ENCODE measurements around the gene LIN37.

LIN37 gene

DNA sequence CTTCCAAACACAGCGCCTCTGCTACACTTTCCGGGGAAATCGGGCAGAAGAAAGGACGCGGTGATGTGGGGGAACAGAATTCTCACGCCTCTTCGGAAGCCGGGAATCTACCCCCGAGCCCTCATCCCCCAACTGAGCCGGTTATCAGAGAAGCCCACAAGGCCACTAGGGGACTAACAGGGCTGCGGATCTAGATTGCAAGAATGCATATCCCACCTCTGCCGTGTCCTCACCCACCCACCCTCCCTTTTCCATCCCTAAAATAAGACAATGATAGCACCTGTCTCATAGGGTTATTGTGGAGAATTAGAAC is 7.2 kb upstream of the LIN37 start:
- TF ChIP-seq TEAD4 (IDR thresholded peaks at IDR 0.05) (no peak), FOXM1 (IDR thresholded peaks at IDR 0.05; ENCODE audit: borderline replicate concordance, low read depth) (no peak), CEBPB (IDR thresholded peaks at IDR 0.05) (no peak), TAF1 (IDR thresholded peaks at IDR 0.05; ENCODE audit: low read depth) (no peak), ZBTB7A (IDR thresholded peaks at IDR 0.05; ENCODE audit: low read depth) (no peak), NFIC (IDR thresholded peaks at IDR 0.05) (no peak), EP300 (IDR thresholded peaks at IDR 0.05; ENCODE audit: borderline replicate concordance) (no peak), TCF12 (IDR thresholded peaks at IDR 0.05; ENCODE audit: low read depth) (no peak), RAD21 (IDR thresholded peaks at IDR 0.05; ENCODE audit: low read depth) (no peak), EGR1 (IDR thresholded peaks at IDR 0.05) (no peak), CREB1 (IDR thresholded peaks at IDR 0.05; ENCODE audit: low read depth) (no peak)
- TF ChIP-seq, protein P1, sequence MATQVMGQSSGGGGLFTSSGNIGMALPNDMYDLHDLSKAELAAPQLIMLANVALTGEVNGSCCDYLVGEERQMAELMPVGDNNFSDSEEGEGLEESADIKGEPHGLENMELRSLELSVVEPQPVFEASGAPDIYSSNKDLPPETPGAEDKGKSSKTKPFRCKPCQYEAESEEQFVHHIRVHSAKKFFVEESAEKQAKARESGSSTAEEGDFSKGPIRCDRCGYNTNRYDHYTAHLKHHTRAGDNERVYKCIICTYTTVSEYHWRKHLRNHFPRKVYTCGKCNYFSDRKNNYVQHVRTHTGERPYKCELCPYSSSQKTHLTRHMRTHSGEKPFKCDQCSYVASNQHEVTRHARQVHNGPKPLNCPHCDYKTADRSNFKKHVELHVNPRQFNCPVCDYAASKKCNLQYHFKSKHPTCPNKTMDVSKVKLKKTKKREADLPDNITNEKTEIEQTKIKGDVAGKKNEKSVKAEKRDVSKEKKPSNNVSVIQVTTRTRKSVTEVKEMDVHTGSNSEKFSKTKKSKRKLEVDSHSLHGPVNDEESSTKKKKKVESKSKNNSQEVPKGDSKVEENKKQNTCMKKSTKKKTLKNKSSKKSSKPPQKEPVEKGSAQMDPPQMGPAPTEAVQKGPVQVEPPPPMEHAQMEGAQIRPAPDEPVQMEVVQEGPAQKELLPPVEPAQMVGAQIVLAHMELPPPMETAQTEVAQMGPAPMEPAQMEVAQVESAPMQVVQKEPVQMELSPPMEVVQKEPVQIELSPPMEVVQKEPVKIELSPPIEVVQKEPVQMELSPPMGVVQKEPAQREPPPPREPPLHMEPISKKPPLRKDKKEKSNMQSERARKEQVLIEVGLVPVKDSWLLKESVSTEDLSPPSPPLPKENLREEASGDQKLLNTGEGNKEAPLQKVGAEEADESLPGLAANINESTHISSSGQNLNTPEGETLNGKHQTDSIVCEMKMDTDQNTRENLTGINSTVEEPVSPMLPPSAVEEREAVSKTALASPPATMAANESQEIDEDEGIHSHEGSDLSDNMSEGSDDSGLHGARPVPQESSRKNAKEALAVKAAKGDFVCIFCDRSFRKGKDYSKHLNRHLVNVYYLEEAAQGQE (IDR thresholded peaks at IDR 0.05; ENCODE audit: low read depth), result no peak
- TF ChIP-seq, protein P2, sequence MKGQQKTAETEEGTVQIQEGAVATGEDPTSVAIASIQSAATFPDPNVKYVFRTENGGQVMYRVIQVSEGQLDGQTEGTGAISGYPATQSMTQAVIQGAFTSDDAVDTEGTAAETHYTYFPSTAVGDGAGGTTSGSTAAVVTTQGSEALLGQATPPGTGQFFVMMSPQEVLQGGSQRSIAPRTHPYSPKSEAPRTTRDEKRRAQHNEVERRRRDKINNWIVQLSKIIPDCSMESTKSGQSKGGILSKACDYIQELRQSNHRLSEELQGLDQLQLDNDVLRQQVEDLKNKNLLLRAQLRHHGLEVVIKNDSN (IDR thresholded peaks at IDR 0.05), result no peak
- TF ChIP-seq, protein P3, sequence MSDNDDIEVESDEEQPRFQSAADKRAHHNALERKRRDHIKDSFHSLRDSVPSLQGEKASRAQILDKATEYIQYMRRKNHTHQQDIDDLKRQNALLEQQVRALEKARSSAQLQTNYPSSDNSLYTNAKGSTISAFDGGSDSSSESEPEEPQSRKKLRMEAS (IDR thresholded peaks at IDR 0.05), result no peak

DNA sequence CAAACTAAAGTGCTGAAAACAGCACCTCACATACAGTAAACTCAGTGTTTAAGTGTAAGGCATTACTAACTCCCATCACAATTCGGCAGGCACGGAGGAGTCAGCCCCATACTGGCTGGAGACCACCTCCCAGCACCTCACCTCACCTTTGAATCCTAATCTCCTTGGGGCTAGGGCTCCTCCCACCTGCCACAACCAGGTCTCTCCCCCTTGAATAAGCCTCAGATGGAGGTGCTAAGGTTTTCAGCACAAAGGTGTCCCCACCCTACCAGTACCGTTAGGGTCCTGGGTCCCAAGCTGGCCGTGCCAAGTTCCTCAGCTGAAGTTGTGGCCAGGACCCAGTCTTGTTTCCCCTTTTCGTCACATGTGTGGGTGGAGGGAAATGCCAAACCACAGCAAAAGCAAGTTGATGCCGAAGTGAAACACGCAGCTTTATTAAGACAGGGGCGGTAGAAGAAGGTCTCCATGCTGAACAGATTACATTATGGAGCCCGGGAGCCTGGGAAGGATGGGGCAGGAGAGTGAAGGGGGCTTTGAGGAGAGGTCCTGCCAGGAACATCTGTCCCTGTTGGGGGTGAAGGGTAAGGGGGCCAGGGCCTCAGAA is 6.2 kb upstream of the LIN37 start, which contains the start of gene IGFLR1:
Gene IGFLR1 (minus strand): TSS at position 332 of the 604 bp plus-strand sequence. CDS start 1,272 bp downstream, outside the sequence.
- TF ChIP-seq RAD21 (IDR thresholded peaks at IDR 0.05; ENCODE audit: low read depth) (no peak), TCF12 (IDR thresholded peaks at IDR 0.05; ENCODE audit: low read depth) (no peak)

DNA sequence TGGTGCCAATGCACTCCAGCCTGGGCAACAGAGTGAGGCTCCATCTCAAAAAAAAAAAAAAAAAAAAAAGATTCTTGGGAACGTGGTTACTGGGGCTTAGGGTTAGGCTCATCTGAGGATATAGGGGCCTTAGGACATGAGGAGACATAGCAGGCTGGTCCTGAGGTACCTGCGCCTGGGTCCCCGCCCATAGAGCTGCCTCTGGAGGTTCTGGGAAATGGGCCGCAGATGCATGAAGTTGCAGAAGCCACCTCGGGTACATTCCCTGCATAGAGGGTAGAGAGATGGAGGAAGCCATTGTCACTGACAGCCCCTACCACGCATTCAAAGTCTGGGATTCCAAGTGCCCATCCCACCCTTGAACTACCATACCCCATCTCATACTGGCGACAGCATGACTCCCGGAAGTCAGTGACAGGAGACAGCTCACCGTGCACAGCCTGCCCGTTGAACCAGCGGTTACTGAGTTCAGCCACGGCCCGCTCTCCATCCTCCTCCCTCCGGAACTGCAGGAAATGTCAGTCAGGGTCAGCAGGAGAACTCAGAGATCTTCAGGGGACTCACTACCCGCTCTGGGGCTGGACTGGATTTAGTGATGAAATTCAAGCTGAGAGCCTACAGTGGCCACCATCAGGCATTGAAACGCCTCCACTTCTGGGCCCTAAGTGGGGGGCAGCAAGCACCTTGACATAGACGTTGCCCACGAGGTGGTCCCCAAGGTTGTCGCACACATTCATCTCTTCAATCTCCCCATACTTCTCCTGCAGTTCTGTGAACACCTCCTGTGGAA is 4.5 kb upstream of the LIN37 start:
- TF ChIP-seq CEBPB (IDR thresholded peaks at IDR 0.05), result no peak
- TF ChIP-seq EGR1 (IDR thresholded peaks at IDR 0.05), result no peak
- TF ChIP-seq, protein P1 (IDR thresholded peaks at IDR 0.05; ENCODE audit: low read depth), result no peak
- TF ChIP-seq YY1 (IDR thresholded peaks at IDR 0.05; ENCODE audit: low read depth), result no peak
- TF ChIP-seq EP300 (IDR thresholded peaks at IDR 0.05; ENCODE audit: borderline replicate concordance), result no peak
- TF ChIP-seq, protein P2 (IDR thresholded peaks at IDR 0.05), result no peak
- no peak for TF ChIP-seq TAF1 (IDR thresholded peaks at IDR 0.05; ENCODE audit: low read depth)
- no peak for TF ChIP-seq RAD21 (IDR thresholded peaks at IDR 0.05; ENCODE audit: low read depth)
- no peak for TF ChIP-seq TCF12 (IDR thresholded peaks at IDR 0.05; ENCODE audit: low read depth)
- TF ChIP-seq, protein P3 (IDR thresholded peaks at IDR 0.05), result no peak
- no peak for TF ChIP-seq FOXM1 (IDR thresholded peaks at IDR 0.05; ENCODE audit: borderline replicate concordance, low read depth)
- no peak for TF ChIP-seq TEAD4 (IDR thresholded peaks at IDR 0.05)
- no peak for TF ChIP-seq NFIC (IDR thresholded peaks at IDR 0.05)
- no peak for TF ChIP-seq ZBTB7A (IDR thresholded peaks at IDR 0.05; ENCODE audit: low read depth)
- no peak for TF ChIP-seq CREB1 (IDR thresholded peaks at IDR 0.05; ENCODE audit: low read depth)

DNA sequence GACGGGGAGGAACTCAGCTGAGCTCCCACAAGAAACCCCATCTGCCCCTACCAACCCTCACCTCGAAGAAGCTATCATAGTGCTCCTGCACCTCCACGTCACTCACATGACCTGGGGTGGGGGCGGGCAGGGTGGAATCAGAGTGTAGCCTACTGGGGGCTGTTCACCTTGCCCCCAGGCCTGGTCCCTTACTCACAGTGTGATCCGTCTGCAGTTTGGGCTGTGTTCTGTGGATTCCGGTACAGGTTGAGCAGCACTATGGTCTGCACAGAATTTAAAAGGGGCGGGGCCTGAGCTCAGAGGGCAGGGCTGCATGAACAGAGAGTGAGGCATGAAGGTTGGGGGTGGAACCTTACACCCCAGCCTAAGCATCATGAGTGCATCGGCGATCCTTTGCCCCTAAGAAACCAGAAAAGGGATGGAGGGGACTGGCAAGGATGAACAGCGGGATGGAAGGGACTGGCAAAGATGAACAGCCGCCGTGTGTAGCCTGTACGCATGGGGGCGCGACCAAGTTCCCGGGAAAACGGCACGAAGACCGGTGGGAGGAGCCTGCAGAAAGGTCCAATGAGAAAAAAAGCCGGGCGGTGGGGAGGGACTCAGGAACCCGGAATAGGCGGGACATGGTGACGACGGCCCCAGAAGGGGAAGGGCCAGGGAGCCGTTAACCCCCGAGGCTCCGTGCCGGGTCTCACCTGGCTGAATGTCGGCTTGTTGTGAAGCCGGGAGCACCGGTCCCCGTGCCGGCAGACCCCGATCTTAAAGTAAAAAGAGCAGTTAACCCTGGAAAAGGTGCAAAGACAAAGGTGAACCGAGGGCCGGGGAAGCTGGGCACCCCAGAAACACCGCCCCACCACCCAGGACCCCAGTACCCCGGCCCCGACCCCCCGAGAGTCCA is 3.7 kb upstream of the LIN37 start:
- no peak for TF ChIP-seq RAD21 (IDR thresholded peaks at IDR 0.05; ENCODE audit: low read depth)
- TF ChIP-seq NFIC (IDR thresholded peaks at IDR 0.05), result no peak
- TF ChIP-seq, protein P1 (IDR thresholded peaks at IDR 0.05; ENCODE audit: low read depth), result no peak
- no peak for TF ChIP-seq TCF12 (IDR thresholded peaks at IDR 0.05; ENCODE audit: low read depth)
- TF ChIP-seq EP300 (IDR thresholded peaks at IDR 0.05; ENCODE audit: borderline replicate concordance), result no peak
- TF ChIP-seq EGR1 (IDR thresholded peaks at IDR 0.05), result no peak
- TF ChIP-seq, protein P3 (IDR thresholded peaks at IDR 0.05), result peak; percentile 85
- TF ChIP-seq CREB1 (IDR thresholded peaks at IDR 0.05; ENCODE audit: low read depth), result no peak; the same call in 1 of the 2 replicates
- no peak for TF ChIP-seq TAF1 (IDR thresholded peaks at IDR 0.05; ENCODE audit: low read depth)

All from Ishikawa (cell line).